GM12801 (cell line): Measurements from ENCODE around the gene FABP2.

Source experiments
- CTCF ChIP-seq: IDR thresholded peaks from one replicate; pipeline ENCODE4 v1.5.1; 2011; ENCODE audit warnings: control low read depth; ENCODE audit not compliant: insufficient read length; ENCODE audit errors: extremely low read depth

The FABP2 gene

GRCh38 chr4:119313237-119313636 lies 8.7 kb downstream of the FABP2 start:
- TF ChIP-seq CTCF = no peak

GRCh38 chr4:119310826-119311225 lies 11.1 kb downstream of the FABP2 start:
- no peak for TF ChIP-seq CTCF

GRCh38 chr4:119307606-119308005 lies 14.3 kb downstream of the FABP2 start:
- no peak for TF ChIP-seq CTCF

- no peak for TF ChIP-seq CTCF
Observed at GRCh38 chr4:119304431-119304830, 17.5 kb downstream of the FABP2 start.

- TF ChIP-seq CTCF = no peak
Observed at GRCh38 chr4:119303587-119304305, 18.2 kb downstream of the FABP2 start.

GRCh38 chr4:119302073-119302832 lies 19.7 kb downstream of the FABP2 start:
- no peak for TF ChIP-seq CTCF

GRCh38 chr4:119300101-119300978 lies 21.6 kb downstream of the FABP2 start:
- no peak for TF ChIP-seq CTCF
